ENCODE data around the gene MYH11.

DNA sequence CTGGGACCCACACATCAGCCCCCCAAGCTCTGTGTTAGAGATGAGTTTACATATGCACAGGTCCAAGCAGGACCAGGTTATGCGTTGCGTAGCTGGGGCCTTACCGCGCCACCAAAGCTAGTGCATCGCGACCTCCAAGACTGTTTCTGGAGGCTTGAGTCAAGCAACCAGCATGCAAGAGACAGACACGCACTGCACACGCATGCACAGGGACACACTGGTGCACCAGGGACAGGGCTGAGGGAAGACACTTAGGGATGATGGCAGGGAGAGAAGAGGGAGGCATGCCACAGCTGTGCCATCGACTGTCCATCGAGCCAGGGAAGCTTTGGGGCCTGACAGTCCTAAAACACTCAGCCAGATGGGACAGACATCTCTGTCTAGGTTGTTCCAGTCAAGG lies 72.8 kb downstream of the MYH11 start:
- TF ChIP-seq, protein P1, sequence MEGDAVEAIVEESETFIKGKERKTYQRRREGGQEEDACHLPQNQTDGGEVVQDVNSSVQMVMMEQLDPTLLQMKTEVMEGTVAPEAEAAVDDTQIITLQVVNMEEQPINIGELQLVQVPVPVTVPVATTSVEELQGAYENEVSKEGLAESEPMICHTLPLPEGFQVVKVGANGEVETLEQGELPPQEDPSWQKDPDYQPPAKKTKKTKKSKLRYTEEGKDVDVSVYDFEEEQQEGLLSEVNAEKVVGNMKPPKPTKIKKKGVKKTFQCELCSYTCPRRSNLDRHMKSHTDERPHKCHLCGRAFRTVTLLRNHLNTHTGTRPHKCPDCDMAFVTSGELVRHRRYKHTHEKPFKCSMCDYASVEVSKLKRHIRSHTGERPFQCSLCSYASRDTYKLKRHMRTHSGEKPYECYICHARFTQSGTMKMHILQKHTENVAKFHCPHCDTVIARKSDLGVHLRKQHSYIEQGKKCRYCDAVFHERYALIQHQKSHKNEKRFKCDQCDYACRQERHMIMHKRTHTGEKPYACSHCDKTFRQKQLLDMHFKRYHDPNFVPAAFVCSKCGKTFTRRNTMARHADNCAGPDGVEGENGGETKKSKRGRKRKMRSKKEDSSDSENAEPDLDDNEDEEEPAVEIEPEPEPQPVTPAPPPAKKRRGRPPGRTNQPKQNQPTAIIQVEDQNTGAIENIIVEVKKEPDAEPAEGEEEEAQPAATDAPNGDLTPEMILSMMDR (IDR thresholded peaks at IDR 0.05 in 8 of 11, conservative IDR thresholded peaks at IDR 0.05 in 3 of 11), result no peak
- TF ChIP-seq POLR2A (IDR thresholded peaks at IDR 0.05) (no peak), POLR2AphosphoS5 (IDR thresholded peaks at IDR 0.05) (no peak)

All from spleen (tissue), 7 donors.